Skin of body (tissue), 2 donors: ENCODE data around the gene ZNF668. TPM values are rescaled to one million over a fixed set of nuclear protein-coding genes. Genes with fewer than 3 reads are reported as not detected.

Experiments
- DNase-seq: peaks from one replicate; lab custom pipeline; 2025; lab: John Stamatoyannopoulos, UW
- total RNA-seq: library from RNA; depleted of rRNA; stranded (reverse); fragments of >200 nt; gene quantifications from one replicate; pipeline ENCODE4 v1.2.3, GENCODE V29; 2014

The ZNF668 gene
- 3.5 TPM for total RNA-seq

- DNase-seq, result peak; percentile 99
These were observed at the start of gene ZNF668, which contains the start of gene ZNF646 for GRCh38 chr16:31073970-31074813. TSS of gene ZNF668 (minus strand) at chr16:31074240. CDS start at chr16:31064459, 9,781 bp downstream. TSS of gene ZNF646 (plus strand) at chr16:31074422. CDS start at chr16:31076325, 1,903 bp downstream.

- DNase-seq, result no peak
These were observed 46.1 kb upstream of the ZNF668 start for GRCh38 chr16:31120129-31120528.

- no peak for DNase-seq
These were observed 44.4 kb upstream of the ZNF668 start for GRCh38 chr16:31118223-31119155.

- peak; percentile 97 for DNase-seq
These were observed 43.6 kb upstream of the ZNF668 start, which contains the start of gene KAT8 for GRCh38 chr16:31117384-31118222. TSS of gene KAT8 (plus strand) at chr16:31117664. CDS start at chr16:31117682, 18 bp downstream.

- no peak for DNase-seq
These were observed 40.4 kb upstream of the ZNF668 start for GRCh38 chr16:31114468-31114867.

GRCh38 chr16:31113121-31114120, 39.4 kb upstream of the ZNF668 start:
- no peak for DNase-seq

GRCh38 chr16:31112711-31113110, 38.7 kb upstream of the ZNF668 start:
- no peak for DNase-seq

GRCh38 chr16:31111881-31112466, 37.9 kb upstream of the ZNF668 start:
- no peak for DNase-seq

GRCh38 chr16:31110106-31111034, 36.3 kb upstream of the ZNF668 start:
- no peak for DNase-seq

GRCh38 chr16:31109622-31110021, 35.6 kb upstream of the ZNF668 start:
- DNase-seq, result no peak

- no peak for DNase-seq
These were observed 34.9 kb upstream of the ZNF668 start for GRCh38 chr16:31108794-31109558.

GRCh38 chr16:31108035-31108793, 34.2 kb upstream of the ZNF668 start, which contains the start of gene BCKDK:
TSS of gene BCKDK (plus strand) at chr16:31108386. CDS start at chr16:31109224, 838 bp downstream.
- peak; percentile 32 for DNase-seq

- no peak for DNase-seq
These were observed 33.4 kb upstream of the ZNF668 start for GRCh38 chr16:31107465-31107867.

GRCh38 chr16:31106509-31107464, 32.7 kb upstream of the ZNF668 start:
- no peak for DNase-seq

GRCh38 chr16:31105677-31106213, 31.7 kb upstream of the ZNF668 start:
- peak; percentile 21 for DNase-seq
